SK-N-SH treated with all-trans-retinoic acid at 6 μM for 48 hours (cell line): Measurements from ENCODE around the gene PSMA7.

Experiments used
- ATAC-seq: fragments of 200-7000 bp; cut with Tn5 transposase; 3 replicates; pipeline ENCODE4 v1.9.1; 2020; ENCODE audit warnings: mild to moderate bottlenecking, moderate library complexity
- ARNTL ChIP-seq: fragments of 450-650 bp; formaldehyde crosslinking; IDR thresholded peaks from 2 replicates; pipeline ENCODE4 v1.5.0; 2020; ENCODE audit warnings: low read depth, mild to moderate bottlenecking, moderate library complexity, borderline replicate concordance
- BACH2 ChIP-seq: fragments of 250-450 bp; sonication (Bioruptor Pico); IDR thresholded peaks from 2 replicates; pipeline ENCODE4 v1.9.0; 2021; ENCODE audit warnings: mild to moderate bottlenecking, borderline replicate concordance
- CSDC2 ChIP-seq: fragments of 250-450 bp; sonication (Bioruptor Pico); IDR thresholded peaks from 2 replicates; pipeline ENCODE4 v1.5.0; 2020; ENCODE audit warnings: mild to moderate bottlenecking, moderate library complexity
- CSRNP3 ChIP-seq: fragments of 250-450 bp; sonication (Bioruptor Pico); IDR thresholded peaks from 2 replicates; pipeline ENCODE4 v1.5.1; 2021; ENCODE audit warnings: mild to moderate bottlenecking, moderate library complexity
- ESRRG ChIP-seq: fragments of 250-450 bp; sonication (Bioruptor Pico); IDR thresholded peaks from 2 replicates; pipeline ENCODE4 v1.6.1; 2021; ENCODE audit warnings: mild to moderate bottlenecking
- GLIS3 ChIP-seq: fragments of 250-450 bp; sonication (Bioruptor Pico); IDR thresholded peaks from 2 replicates; pipeline ENCODE4 v1.5.0; 2020; ENCODE audit warnings: mild to moderate bottlenecking, moderate library complexity
- ISL1 ChIP-seq: fragments of 250-450 bp; sonication (Bioruptor Pico); IDR thresholded peaks from 2 replicates; pipeline ENCODE4 v2.1.2; 2022; ENCODE audit warnings: mild to moderate bottlenecking, moderate library complexity
- OSR1 ChIP-seq: fragments of 250-450 bp; sonication (Bioruptor Pico); IDR thresholded peaks from 2 replicates; pipeline ENCODE4 v1.8.0; 2022; ENCODE audit warnings: moderate library complexity, mild to moderate bottlenecking, inconsistent platforms
- POU6F1 ChIP-seq: fragments of 250-450 bp; sonication (Bioruptor Pico); IDR thresholded peaks from 2 replicates; pipeline ENCODE4 v1.8.0; 2021; ENCODE audit warnings: low read depth, mild to moderate bottlenecking, moderate library complexity, borderline replicate concordance
- PPARA ChIP-seq: fragments of 250-450 bp; sonication (Bioruptor Pico); IDR thresholded peaks from 2 replicates; pipeline ENCODE4 v1.5.0; 2020; ENCODE audit warnings: mild to moderate bottlenecking, borderline replicate concordance
- RARB ChIP-seq: fragments of 250-450 bp; sonication (Bioruptor Pico); IDR thresholded peaks from 2 replicates; pipeline ENCODE4 v1.8.0; 2021; ENCODE audit warnings: mild to moderate bottlenecking, moderate library complexity
- SNAI2 ChIP-seq: fragments of 250-450 bp; sonication (Bioruptor Pico); IDR thresholded peaks from 2 replicates; pipeline ENCODE4 v1.5.0; 2020; ENCODE audit warnings: mild to moderate bottlenecking, moderate library complexity
- TCF4 ChIP-seq: fragments of 250-450 bp; sonication (Bioruptor Pico); IDR thresholded peaks from 2 replicates; pipeline ENCODE4 v1.8.0; 2021; ENCODE audit warnings: mild to moderate bottlenecking, moderate library complexity, borderline replicate concordance
- TOX ChIP-seq: fragments of 250-450 bp; sonication (Bioruptor Pico); IDR thresholded peaks from 2 replicates; pipeline ENCODE4 v1.8.0; 2021; ENCODE audit warnings: mild to moderate bottlenecking, moderate library complexity, borderline replicate concordance
- TSHZ2 ChIP-seq: fragments of 250-450 bp; sonication (Bioruptor Pico); IDR thresholded peaks from 2 replicates; pipeline ENCODE4 v1.5.0; 2020; ENCODE audit warnings: mild to moderate bottlenecking, moderate library complexity
- ZC3H10 ChIP-seq: fragments of 250-450 bp; sonication (Bioruptor Pico); IDR thresholded peaks from 2 replicates; pipeline ENCODE4 v1.5.1; 2021; ENCODE audit warnings: mild to moderate bottlenecking, moderate library complexity
- ZFP3 ChIP-seq: fragments of 250-450 bp; sonication (Bioruptor Pico); IDR thresholded peaks from 2 replicates; pipeline ENCODE4 v1.5.0; 2020; ENCODE audit warnings: mild to moderate bottlenecking, moderate library complexity
- ZFP30 ChIP-seq: fragments of 450-650 bp; formaldehyde crosslinking; IDR thresholded peaks from 2 replicates; pipeline ENCODE4 v1.5.0; 2022; ENCODE audit warnings: mild to moderate bottlenecking, moderate library complexity
- ZNF565 ChIP-seq: fragments of 450-650 bp; formaldehyde crosslinking; conservative IDR thresholded peaks from 2 replicates; pipeline ENCODE4 v1.5.0; 2020; ENCODE audit warnings: low read depth, mild to moderate bottlenecking, moderate library complexity
- ZNF70 ChIP-seq: fragments of 450-650 bp; formaldehyde crosslinking; IDR thresholded peaks from 2 replicates; pipeline ENCODE4 v1.5.0; 2020; ENCODE audit warnings: mild to moderate bottlenecking, moderate library complexity
- ZNF8 ChIP-seq: fragments of 450-650 bp; formaldehyde crosslinking; IDR thresholded peaks from 2 replicates; pipeline ENCODE4 v1.5.0; 2020; ENCODE audit warnings: mild to moderate bottlenecking, moderate library complexity
- TF ChIP-seq, protein P1 (sequence below): fragments of 250-450 bp; sonication (Bioruptor Pico); IDR thresholded peaks from 2 replicates; pipeline ENCODE4 v1.5.1; 2020; ENCODE audit warnings: low read depth, mild to moderate bottlenecking, moderate library complexity
- TF ChIP-seq, protein P2 (sequence below): fragments of 250-450 bp; sonication (Bioruptor Pico); IDR thresholded peaks from 2 replicates; pipeline ENCODE4 v1.8.0; 2020; ENCODE audit warnings: mild to moderate bottlenecking, moderate library complexity, borderline replicate concordance

The PSMA7 gene

DNA sequence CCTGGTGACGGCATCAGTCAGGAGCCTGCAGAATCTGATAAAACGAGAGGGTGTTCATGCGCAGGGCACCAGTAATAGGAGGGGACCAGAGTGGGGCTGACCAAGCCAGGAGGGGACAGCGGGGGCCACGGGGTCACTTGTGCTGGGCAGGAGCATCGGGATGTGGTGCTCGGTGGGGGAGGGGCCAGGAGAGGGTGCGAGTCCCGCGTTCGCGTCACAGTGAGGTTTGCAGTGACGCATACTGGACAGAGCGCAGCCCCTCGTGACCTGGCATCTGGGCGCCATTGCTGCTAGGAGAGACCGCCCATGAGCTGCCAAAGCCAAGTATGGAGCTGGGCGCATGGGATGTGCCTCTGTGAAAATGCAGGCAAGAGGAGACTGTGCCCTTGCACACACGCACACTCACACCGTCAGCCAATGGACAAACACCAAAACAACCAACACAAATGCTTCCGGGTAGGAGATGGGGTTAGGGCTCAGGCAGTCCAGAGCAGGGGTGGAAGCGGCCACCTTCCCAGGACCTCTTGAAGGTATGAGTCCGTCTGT is 25.8 kb upstream of the PSMA7 start:
- TF ChIP-seq ESRRG (CRISPR knock-in tag) (no peak), SNAI2 (no peak), ZFP3 (CRISPR knock-in tag) (no peak), ZNF565 (CRISPR knock-in tag) (no peak), RARB (CRISPR knock-in tag) (no peak), ZC3H10 (CRISPR knock-in tag) (no peak), TSHZ2 (CRISPR knock-in tag) (no peak), TCF4 (no peak), GLIS3 (CRISPR knock-in tag) (no peak), ZNF8 (CRISPR knock-in tag) (no peak)
- TF ChIP-seq, protein P1, sequence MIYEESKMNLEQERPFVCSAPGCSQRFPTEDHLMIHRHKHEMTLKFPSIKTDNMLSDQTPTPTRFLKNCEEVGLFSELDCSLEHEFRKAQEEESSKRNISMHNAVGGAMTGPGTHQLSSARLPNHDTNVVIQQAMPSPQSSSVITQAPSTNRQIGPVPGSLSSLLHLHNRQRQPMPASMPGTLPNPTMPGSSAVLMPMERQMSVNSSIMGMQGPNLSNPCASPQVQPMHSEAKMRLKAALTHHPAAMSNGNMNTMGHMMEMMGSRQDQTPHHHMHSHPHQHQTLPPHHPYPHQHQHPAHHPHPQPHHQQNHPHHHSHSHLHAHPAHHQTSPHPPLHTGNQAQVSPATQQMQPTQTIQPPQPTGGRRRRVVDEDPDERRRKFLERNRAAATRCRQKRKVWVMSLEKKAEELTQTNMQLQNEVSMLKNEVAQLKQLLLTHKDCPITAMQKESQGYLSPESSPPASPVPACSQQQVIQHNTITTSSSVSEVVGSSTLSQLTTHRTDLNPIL = no peak

DNA sequence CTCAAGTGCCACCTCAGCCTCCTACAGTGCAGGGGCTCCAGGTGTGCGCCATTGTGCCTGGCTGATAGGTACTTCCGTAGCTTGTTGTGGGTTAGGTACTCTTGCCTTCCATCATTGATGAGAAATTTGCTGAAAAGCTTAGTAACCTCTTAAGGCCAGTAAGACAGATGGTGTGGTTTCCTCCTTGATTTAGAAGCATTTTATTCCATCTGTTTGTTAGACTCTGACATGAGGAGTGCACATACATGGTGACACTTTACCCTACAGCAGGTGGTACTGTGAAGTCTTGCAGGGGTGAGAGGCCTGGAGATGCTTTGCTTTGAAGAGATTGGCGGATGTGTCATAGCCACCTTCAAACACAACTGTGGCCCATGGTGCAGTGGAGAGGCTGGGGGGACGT is 24.9 kb upstream of the PSMA7 start:
- TF ChIP-seq RARB (CRISPR knock-in tag) (no peak), CSRNP3 (no peak), GLIS3 (CRISPR knock-in tag) (no peak), ZFP3 (CRISPR knock-in tag) (no peak), OSR1 (no peak), ZFP30 (CRISPR knock-in tag) (no peak), PPARA (CRISPR knock-in tag) (no peak), ZC3H10 (CRISPR knock-in tag) (no peak), BACH2 (CRISPR knock-in tag) (no peak), TCF4 (no peak), ISL1 (CRISPR knock-in tag) (no peak), ARNTL (no peak), CSDC2 (CRISPR knock-in tag) (no peak), TOX (CRISPR knock-in tag) (no peak), ZNF70 (CRISPR knock-in tag) (no peak), POU6F1 (CRISPR knock-in tag) (no peak), SNAI2 (no peak)
- TF ChIP-seq, protein P1 = no peak
- ATAC-seq = no peak

More for the DNA sequence above, 25.8 kb upstream of the PSMA7 start:
- no peak for ATAC-seq

GRCh38 chr20:62167474-62167873 is 24.3 kb upstream of the PSMA7 start:
- no peak for ATAC-seq
- TF ChIP-seq TCF4 (no peak), OSR1 (no peak), ZNF70 (CRISPR knock-in tag) (no peak), ZFP30 (CRISPR knock-in tag) (no peak), GLIS3 (CRISPR knock-in tag) (no peak), ZC3H10 (CRISPR knock-in tag) (no peak), SNAI2 (no peak), ZNF8 (CRISPR knock-in tag) (no peak), ZFP3 (CRISPR knock-in tag) (no peak), ARNTL (no peak), ESRRG (CRISPR knock-in tag) (no peak), TOX (CRISPR knock-in tag) (no peak), ISL1 (CRISPR knock-in tag) (no peak), PPARA (CRISPR knock-in tag) (no peak), RARB (CRISPR knock-in tag) (no peak), BACH2 (CRISPR knock-in tag) (no peak)
- TF ChIP-seq, protein P2, sequence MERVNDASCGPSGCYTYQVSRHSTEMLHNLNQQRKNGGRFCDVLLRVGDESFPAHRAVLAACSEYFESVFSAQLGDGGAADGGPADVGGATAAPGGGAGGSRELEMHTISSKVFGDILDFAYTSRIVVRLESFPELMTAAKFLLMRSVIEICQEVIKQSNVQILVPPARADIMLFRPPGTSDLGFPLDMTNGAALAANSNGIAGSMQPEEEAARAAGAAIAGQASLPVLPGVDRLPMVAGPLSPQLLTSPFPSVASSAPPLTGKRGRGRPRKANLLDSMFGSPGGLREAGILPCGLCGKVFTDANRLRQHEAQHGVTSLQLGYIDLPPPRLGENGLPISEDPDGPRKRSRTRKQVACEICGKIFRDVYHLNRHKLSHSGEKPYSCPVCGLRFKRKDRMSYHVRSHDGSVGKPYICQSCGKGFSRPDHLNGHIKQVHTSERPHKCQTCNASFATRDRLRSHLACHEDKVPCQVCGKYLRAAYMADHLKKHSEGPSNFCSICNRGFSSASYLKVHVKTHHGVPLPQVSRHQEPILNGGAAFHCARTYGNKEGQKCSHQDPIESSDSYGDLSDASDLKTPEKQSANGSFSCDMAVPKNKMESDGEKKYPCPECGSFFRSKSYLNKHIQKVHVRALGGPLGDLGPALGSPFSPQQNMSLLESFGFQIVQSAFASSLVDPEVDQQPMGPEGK (CRISPR knock-in tag) = no peak
- TF ChIP-seq, protein P1 = no peak
